HUES6 (cell line): ENCODE measurements around the gene ZNF593.

Experiments
- H3K27ac ChIP-seq: 2 replicates; pipeline ENCODE4 v1.7.0; 2013; ENCODE audit warnings: low read depth, mild to moderate bottlenecking, low read length, inconsistent platforms
- H3K27me3 ChIP-seq: 2 replicates; pipeline ENCODE4 v1.6.1; 2013; ENCODE audit warnings: low read length; ENCODE audit not compliant: control insufficient read depth, insufficient read depth
- H3K36me3 ChIP-seq: 2 replicates; pipeline ENCODE4 v1.6.1; 2013; ENCODE audit warnings: low read length; ENCODE audit not compliant: control insufficient read depth, insufficient read depth
- H3K4me1 ChIP-seq: 2 replicates; pipeline ENCODE4 v1.6.1; 2013; ENCODE audit warnings: low read length; ENCODE audit not compliant: control insufficient read depth, insufficient read depth
- H3K4me3 ChIP-seq: 2 replicates; pipeline ENCODE4 v1.5.1; 2013; ENCODE audit warnings: low read depth, low read length
- H3K9ac ChIP-seq: one replicate; pipeline ENCODE4 v1.6.1; 2013; ENCODE audit warnings: mild to moderate bottlenecking, low read length
- H3K9me3 ChIP-seq: 2 replicates; pipeline ENCODE4 v1.6.1; 2013; ENCODE audit warnings: low read depth, low read length; ENCODE audit not compliant: control insufficient read depth, insufficient read depth

ZNF593 gene

GRCh38 chr1:26215246-26215645 is 45.5 kb downstream of the ZNF593 start:
- Histone ChIP-seq H3K27me3 (peaks cover 10% of the 10 kb centered on the region), H3K36me3 (no peaks in the 10 kb centered on the region), H3K4me1 (peaks cover 4% of the 10 kb centered on the region; the same call in 1 of the 2 replicates)

GRCh38 chr1:26218906-26219494 is 49.3 kb downstream of the ZNF593 start:
- Histone ChIP-seq H3K4me1 (peaks cover 9% of the 10 kb centered on the region; the same call in 1 of the 2 replicates), H3K27ac (no peak overlapping the region), H3K9me3 (no peaks in the 10 kb centered on the region), H3K27me3 (peaks cover 44% of the 10 kb centered on the region), H3K36me3 (no peaks in the 10 kb centered on the region), H3K9ac (no peak overlapping the region), H3K4me3 (no peak overlapping the region)

More at GRCh38 chr1:26215246-26215645, 45.5 kb downstream of the ZNF593 start:
- Histone ChIP-seq H3K4me3 (no peak overlapping the region), H3K27ac (no peak overlapping the region), H3K9ac (no peak overlapping the region), H3K9me3 (no peaks in the 10 kb centered on the region)
